ENCODE data around the gene RPL7A.
A peak's percentile ranks its signal among the peaks of the same experiment; 100 is the strongest.
"Not testable (repeated sequence)": the region's sequence is repeated elsewhere in the genome, so short reads cannot be mapped to it uniquely, and the experiment has no call there.

RPL7A gene

GRCh38 chr9:133321411-133321935, 26.5 kb upstream of the RPL7A start:
- Mint-ChIP-seq H3K4me1 (no peaks in the 10 kb centered on the region), H3K9me3 (peaks cover 4% of the 10 kb centered on the region), H3K4me3 (no peak overlapping the region), H3K27ac (no peak overlapping the region), H3K36me3 (no peaks in the 10 kb centered on the region), H3K27me3 (peaks cover 42% of the 10 kb centered on the region)
- ATAC-seq = no peak

- ATAC-seq = no peak
- Mint-ChIP-seq H3K9me3 (peaks cover 4% of the 10 kb centered on the region), H3K27ac (no peak overlapping the region), H3K36me3 (no peaks in the 10 kb centered on the region), H3K4me1 (no peaks in the 10 kb centered on the region), H3K4me3 (no peak overlapping the region), H3K27me3 (peaks cover 32% of the 10 kb centered on the region)
Observed at GRCh38 chr9:133322701-133323100, 25.3 kb upstream of the RPL7A start.

GRCh38 chr9:133323211-133323610, 24.8 kb upstream of the RPL7A start:
- ATAC-seq = no peak
- H3K9me3 Mint-ChIP-seq = peaks cover 4% of the 10 kb centered on the region
- no peaks in the 10 kb centered on the region for H3K36me3 Mint-ChIP-seq
- H3K27ac Mint-ChIP-seq = no peak overlapping the region
- no peak overlapping the region for H3K4me3 Mint-ChIP-seq
- H3K27me3 Mint-ChIP-seq = peaks cover 27% of the 10 kb centered on the region
- H3K4me1 Mint-ChIP-seq = no peaks in the 10 kb centered on the region

DNA sequence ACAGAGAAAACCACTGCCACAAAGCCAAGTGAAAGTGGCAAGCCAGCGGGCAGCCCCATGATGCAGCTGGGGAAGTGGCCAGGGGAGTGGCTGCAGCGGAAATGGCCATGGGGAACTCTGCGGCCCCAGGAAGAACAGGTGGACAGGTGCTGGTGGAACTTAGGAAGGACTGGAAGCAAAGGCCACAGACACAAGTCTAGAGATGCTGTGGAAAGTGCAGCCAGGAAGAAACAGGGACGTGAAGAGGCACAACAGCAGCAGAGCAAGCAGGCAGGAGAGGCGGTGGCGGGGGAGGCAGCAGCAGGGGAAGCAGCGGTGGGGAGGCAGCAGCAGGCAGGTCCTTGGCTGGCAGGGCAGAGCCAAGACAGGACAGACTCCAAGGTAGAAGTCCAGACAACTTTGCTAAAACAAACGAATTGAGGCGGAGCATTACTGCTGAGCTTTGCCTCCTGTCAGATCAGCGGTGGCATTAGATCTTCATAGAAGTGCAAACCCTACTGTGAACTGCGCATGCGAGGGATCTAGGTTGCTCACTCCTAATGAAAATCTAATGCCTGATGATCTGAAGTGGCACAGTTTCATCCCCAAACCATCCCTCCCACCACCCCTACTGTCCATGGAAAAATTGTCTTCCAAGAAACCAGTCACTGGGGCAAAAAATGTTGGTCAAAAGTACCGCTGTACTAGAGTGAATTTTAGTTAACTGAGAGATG, 23.9 kb upstream of the RPL7A start:
- peaks cover 8% of the 10 kb centered on the region for H3K4me1 Mint-ChIP-seq
- H3K4me3 Mint-ChIP-seq = no peak overlapping the region
- H3K36me3 Mint-ChIP-seq = peaks cover 8% of the 10 kb centered on the region
- H3K27ac Mint-ChIP-seq = no peak overlapping the region
- peaks cover 4% of the 10 kb centered on the region for H3K9me3 Mint-ChIP-seq
- peaks cover 24% of the 10 kb centered on the region for H3K27me3 Mint-ChIP-seq
- no peak for ATAC-seq

DNA sequence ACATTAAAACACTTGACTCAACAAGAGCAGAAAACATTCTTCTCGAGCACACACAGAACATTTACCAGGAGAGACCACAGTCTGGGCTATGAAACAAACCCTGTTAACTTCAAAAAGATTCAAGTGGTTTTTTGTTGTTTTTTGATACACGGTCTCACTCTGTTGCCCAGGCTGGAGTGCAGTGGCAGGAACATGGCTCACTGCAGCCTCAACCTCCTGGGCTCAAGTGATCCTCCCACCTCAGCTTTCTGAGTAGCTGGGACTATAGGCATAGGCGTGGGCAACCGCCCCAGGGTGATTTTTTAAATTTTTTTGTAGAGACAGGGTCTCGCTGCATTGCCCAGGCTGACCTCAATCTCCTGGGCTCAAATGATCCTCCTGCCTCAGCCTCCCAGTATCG, 21.0 kb upstream of the RPL7A start:
- H3K36me3 Mint-ChIP-seq = peaks cover 31% of the 10 kb centered on the region
- not testable (repeated sequence) for H3K4me3 Mint-ChIP-seq, H3K27ac Mint-ChIP-seq, H3K27me3 Mint-ChIP-seq, ATAC-seq, H3K9me3 Mint-ChIP-seq
- peaks cover 31% of the 10 kb centered on the region for H3K4me1 Mint-ChIP-seq

DNA sequence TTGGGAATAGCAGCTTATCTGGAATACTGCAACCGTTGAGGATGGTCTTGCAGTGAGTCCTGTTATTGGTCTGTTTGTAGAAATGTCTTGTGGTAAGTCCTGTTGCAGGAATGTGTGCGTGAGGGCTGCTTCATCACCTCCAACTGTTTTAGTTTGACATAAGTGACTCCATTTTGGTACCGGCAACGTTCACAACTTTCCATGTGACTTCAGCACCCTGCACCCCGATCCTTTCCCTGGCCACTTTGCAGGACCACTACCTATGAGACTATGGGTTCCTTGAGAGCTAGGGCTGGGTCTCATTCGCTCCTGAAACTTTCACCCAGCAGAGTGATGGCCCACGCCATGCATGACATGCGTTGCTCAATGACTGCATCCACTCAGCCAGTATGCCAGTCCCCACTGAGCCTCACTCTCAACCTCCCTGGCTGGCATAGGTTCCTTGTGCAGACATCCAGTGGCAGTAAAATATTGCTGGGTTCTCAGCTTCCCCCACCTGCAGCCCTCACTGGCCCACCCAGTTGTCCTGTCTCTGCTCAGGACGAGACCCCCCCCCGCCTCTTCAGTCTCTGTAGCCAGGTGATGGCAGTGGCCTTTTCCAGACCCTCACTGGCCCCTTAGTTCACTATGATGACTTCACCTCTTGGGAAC, 20.1 kb upstream of the RPL7A start:
- Mint-ChIP-seq H3K36me3 (peaks cover 40% of the 10 kb centered on the region), H3K4me1 (peaks cover 39% of the 10 kb centered on the region), H3K4me3 (no peak overlapping the region), H3K9me3 (peaks cover 4% of the 10 kb centered on the region), H3K27ac (no peak overlapping the region), H3K27me3 (peaks cover 3% of the 10 kb centered on the region)
- no peak for ATAC-seq

GRCh38 chr9:133329306-133330156, 18.5 kb upstream of the RPL7A start:
- H3K4me1 Mint-ChIP-seq = peaks cover 48% of the 10 kb centered on the region
- H3K27ac Mint-ChIP-seq, H3K27me3 Mint-ChIP-seq, H3K9me3 Mint-ChIP-seq, ATAC-seq, H3K4me3 Mint-ChIP-seq: not testable (repeated sequence)
- peaks cover 54% of the 10 kb centered on the region for H3K36me3 Mint-ChIP-seq

- no peak overlapping the region for H3K4me3 Mint-ChIP-seq
Observed at GRCh38 chr9:133331221-133331620, 16.8 kb upstream of the RPL7A start.

DNA sequence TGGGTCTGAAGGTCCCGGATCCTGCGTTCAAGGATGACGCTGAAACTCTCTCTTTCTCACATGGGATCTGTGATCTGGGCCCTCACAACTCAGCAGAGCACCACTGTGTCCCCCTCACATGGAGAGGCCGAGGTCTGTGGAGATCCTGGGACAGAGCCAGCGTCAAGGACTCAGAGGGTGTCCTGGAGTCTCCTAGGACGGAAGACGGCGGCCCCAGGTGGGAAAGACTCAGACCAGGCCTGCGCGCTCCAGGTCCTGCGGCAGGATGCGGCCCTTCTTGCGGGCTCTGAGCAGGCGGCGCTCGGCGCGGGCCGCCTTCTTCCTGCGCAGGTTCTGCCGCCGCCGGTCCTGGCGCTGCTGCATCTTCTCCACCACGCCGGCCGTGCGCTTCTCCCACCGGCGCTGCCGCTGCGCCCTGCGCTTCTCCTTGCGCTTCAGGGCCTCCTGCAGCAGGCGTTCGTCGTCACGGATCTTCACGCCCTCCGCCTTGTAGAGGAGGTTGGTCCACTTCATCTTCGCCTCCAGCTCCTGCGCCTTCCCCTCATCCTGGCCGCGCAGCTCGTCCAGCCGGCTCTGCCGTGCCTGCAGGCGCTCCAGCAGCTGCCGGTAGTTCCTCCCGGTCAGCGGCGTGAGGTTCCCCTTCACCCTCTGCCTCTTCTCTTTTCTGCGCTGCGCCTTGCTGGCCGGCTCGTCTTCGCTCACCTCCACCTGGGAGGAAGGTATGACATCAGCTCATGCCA, 16.2 kb upstream of the RPL7A start:
- Mint-ChIP-seq H3K36me3 (peaks cover 66% of the 10 kb centered on the region), H3K27ac (no peak overlapping the region), H3K9me3 (no peaks in the 10 kb centered on the region), H3K27me3 (no peaks in the 10 kb centered on the region), H3K4me1 (peaks cover 69% of the 10 kb centered on the region), H3K4me3 (no peak overlapping the region)
- no peak for ATAC-seq

More at GRCh38 chr9:133331221-133331620, 16.8 kb upstream of the RPL7A start:
- peaks cover 65% of the 10 kb centered on the region for H3K36me3 Mint-ChIP-seq
- ATAC-seq = no peak
- H3K27ac Mint-ChIP-seq = no peak overlapping the region
- H3K4me1 Mint-ChIP-seq = peaks cover 63% of the 10 kb centered on the region
- no peaks in the 10 kb centered on the region for H3K27me3 Mint-ChIP-seq
- no peaks in the 10 kb centered on the region for H3K9me3 Mint-ChIP-seq

DNA sequence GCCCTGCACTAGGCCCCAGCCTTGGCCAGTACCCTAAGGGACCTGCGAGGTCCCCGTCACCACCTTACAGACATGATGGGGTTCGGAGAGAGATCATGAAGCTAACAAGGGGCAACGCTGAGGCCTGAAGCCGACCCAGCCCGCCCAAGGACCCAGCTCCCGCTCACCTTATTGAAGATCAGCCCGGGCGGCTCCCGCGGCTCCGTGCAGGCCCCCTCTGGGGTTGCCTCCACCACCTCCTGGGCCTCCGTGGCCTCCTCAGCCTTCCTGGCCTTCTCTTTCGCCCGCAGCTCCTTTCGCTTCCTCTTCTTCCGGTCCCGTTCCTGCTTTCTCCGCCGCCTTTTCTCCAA, 15.7 kb upstream of the RPL7A start:
- Mint-ChIP-seq H3K27me3 (no peaks in the 10 kb centered on the region), H3K4me3 (no peak overlapping the region), H3K36me3 (peaks cover 66% of the 10 kb centered on the region), H3K27ac (no peak overlapping the region), H3K9me3 (no peaks in the 10 kb centered on the region), H3K4me1 (peaks cover 72% of the 10 kb centered on the region)
- no peak for ATAC-seq

DNA sequence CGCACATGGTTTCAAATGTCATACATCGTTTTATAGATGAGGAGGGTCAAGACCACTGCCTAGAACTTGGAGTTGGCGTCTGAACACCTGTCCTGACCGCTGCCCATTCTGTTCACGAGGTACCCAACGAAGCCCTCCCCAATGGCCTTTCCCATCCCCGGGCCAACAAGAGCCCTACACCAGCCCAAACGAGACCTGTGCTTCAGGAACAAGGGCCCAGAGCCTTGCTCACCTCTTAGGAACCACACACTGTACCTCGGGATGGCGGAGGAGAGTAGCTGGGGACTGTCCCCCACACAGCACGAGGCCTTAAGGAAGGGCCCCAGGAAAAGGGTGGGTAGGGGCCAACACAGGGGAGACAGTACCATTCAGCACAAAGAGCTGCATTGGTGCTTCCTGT, 15.0 kb upstream of the RPL7A start:
- no peaks in the 10 kb centered on the region for H3K27me3 Mint-ChIP-seq
- no peaks in the 10 kb centered on the region for H3K9me3 Mint-ChIP-seq
- peaks cover 69% of the 10 kb centered on the region for H3K36me3 Mint-ChIP-seq
- no peak for ATAC-seq
- peaks cover 78% of the 10 kb centered on the region for H3K4me1 Mint-ChIP-seq
- H3K27ac Mint-ChIP-seq = no peak overlapping the region
- no peak overlapping the region for H3K4me3 Mint-ChIP-seq

DNA sequence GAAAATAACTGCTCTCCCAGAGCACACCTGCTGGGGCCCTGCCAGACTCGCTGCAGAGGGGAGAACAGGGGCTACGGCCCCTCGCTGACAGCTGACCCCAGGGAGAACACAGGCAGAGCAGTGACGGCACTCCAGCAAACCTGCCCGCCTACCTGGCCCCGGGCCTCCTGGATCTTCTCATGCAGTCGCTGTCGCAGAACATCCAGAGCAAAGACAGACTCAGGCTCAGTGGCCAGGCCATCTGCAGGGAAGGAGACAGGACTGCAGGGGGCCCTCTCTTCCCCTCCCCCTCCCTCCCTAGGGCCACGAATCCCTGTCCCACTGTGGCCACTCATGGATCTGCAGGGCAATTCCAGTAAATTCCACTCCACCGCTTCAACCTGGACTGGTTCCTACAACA, 14.5 kb upstream of the RPL7A start:
- no peaks in the 10 kb centered on the region for H3K9me3 Mint-ChIP-seq
- H3K4me1 Mint-ChIP-seq = peaks cover 78% of the 10 kb centered on the region
- ATAC-seq = no peak
- H3K4me3 Mint-ChIP-seq = no peak overlapping the region
- peaks cover 71% of the 10 kb centered on the region for H3K36me3 Mint-ChIP-seq
- no peak overlapping the region for H3K27ac Mint-ChIP-seq
- H3K27me3 Mint-ChIP-seq = no peaks in the 10 kb centered on the region

DNA sequence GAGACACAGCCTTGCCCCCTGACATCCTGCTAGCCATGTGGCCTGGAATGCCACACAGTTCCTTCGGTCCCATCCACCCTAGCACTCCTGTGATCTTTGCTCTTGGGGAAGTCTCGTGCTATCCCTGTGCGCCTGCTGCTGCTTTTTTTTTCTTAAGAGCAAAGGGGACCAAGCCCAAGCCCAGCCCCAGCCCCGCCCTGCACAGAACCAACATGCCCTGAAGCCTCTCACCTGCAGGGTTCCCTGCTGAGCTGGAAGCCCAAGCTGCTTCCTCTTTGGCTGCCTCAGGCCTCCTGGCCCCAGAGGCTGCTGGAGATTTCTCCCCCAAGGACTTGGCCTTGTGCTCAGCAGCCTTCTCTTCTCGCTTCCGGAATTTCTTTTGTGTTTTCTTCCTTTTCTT, 13.9 kb upstream of the RPL7A start:
- no peak for ATAC-seq
- H3K27ac Mint-ChIP-seq = no peak overlapping the region
- H3K36me3 Mint-ChIP-seq = peaks cover 71% of the 10 kb centered on the region

DNA sequence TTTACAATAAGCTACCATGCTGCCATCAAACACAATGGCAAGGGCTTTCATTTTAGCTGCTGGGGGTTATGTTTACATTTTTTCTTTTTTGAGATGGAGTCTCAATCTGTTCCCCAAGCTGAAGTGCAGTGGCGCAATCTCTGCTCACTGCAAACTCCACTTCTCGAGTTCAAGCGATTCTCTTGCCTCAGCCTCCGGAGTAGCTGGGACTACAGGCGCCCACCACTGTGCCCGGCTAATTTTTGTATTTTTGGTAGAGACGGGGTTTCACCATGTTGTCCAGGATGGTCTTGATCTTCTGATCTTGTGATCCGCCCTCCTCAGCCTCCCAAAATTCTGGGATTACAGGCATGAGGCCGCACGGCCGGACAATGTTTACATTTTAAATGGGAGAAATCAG, 13.1 kb upstream of the RPL7A start:
- peaks cover 77% of the 10 kb centered on the region for H3K4me1 Mint-ChIP-seq

More for the DNA sequence above, 13.9 kb upstream of the RPL7A start:
- no peaks in the 10 kb centered on the region for H3K9me3 Mint-ChIP-seq
- no peaks in the 10 kb centered on the region for H3K27me3 Mint-ChIP-seq
- H3K4me1 Mint-ChIP-seq = peaks cover 77% of the 10 kb centered on the region
- H3K4me3 Mint-ChIP-seq = peak overlapping the region; percentile 98

More for the DNA sequence above, 13.1 kb upstream of the RPL7A start:
- H3K27me3 Mint-ChIP-seq, ATAC-seq, H3K9me3 Mint-ChIP-seq: not testable (repeated sequence)
- Mint-ChIP-seq H3K36me3 (peaks cover 73% of the 10 kb centered on the region), H3K27ac (peak overlapping the region; percentile 94), H3K4me3 (peak overlapping the region; percentile 98)

All from stimulated activated memory B cell treated with anti-CD40 and anti-IgM and Interleukin-4, amounts not matched to agents 10 μg/mL and 1 μg/mL and 100 μg/mL, for 72 hours (primary cell).